ENCODE results near the gene KIAA0232. TPM values are rescaled to one million over a fixed set of nuclear protein-coding genes. Genes with fewer than 3 reads are reported as not detected.
A peak's percentile ranks its signal among the peaks of the same experiment; 100 is the strongest.

KIAA0232 gene
- total and polyA plus RNA-seq, 2 of the 8 experiments (the other 6 are each of a cell fraction or from before 2014, with no cell fraction given) = 5.6 to 23.3 TPM

- Histone ChIP-seq H2BK15ac (ENCODE audit: low read length) (no peak overlapping the region), H4K8ac (ENCODE audit: extremely low read depth, insufficient read depth, low read length) (peak overlapping the region; percentile 7; the same call in 1 of the 2 replicates), H2AK5ac (ENCODE audit: low read depth, low read length) (no peak overlapping the region), H3K79me1 (ENCODE audit: low read depth, low read length) (no peaks in the 10 kb centered on the region), H3K4me1 (replicated peaks in 1 of 4; ENCODE audit: control insufficient read depth in 3 of 4, insufficient read depth in 4 of 4, low read length in 3 of 4) (no peaks in the 10 kb centered on the region), H2AFZ (ENCODE audit: low read length) (no peak overlapping the region), H3K4ac (replicated peaks; ENCODE audit: insufficient read length, low read depth, low read length) (no peak overlapping the region), H3K27ac (ENCODE audit: low read depth, low read length) (no peak overlapping the region), H3K56ac (replicated peaks; ENCODE audit: insufficient read length, low read depth, low read length) (no peak overlapping the region), H3K4me2 (ENCODE audit: insufficient read depth in 1 of 2, low read depth in 2 of 2, low read length in 2 of 2) (no peak overlapping the region), H4K20me1 (replicated peaks in 1 of 2; ENCODE audit: control insufficient read depth in 1 of 2, insufficient read depth in 2 of 2, low read length in 2 of 2) (no peaks in the 10 kb centered on the region), H3K23ac (ENCODE audit: insufficient read length) (no peak overlapping the region), H3K9ac (replicated peaks in 1 of 4; ENCODE audit: extremely low read depth in 1 of 4, low read depth in 3 of 4, low read length in 3 of 4) (no peak overlapping the region), H2BK120ac (replicated peaks; ENCODE audit: low read depth, low read length) (no peak overlapping the region), H4K91ac (replicated peaks; ENCODE audit: insufficient read length, low read length) (no peak overlapping the region), H3K9me3 (ENCODE audit: insufficient read depth in 2 of 2, low read depth in 1 of 2, low read length in 1 of 2) (no peaks in the 10 kb centered on the region), H3K36me3 (ENCODE audit: control insufficient read depth in 2 of 4, insufficient read depth in 4 of 4, low read length in 3 of 4) (no peaks in the 10 kb centered on the region), H3K14ac (ENCODE audit: insufficient read length) (no peak overlapping the region), H3K23me2 (ENCODE audit: low read depth, low read length) (no peaks in the 10 kb centered on the region), H4K5ac (ENCODE audit: insufficient read length, low read depth, low read length) (no peak overlapping the region), H3K18ac (ENCODE audit: extremely low read depth, low read length) (no peak overlapping the region), H3K79me2 (ENCODE audit: control insufficient read depth in 1 of 2, insufficient read depth in 2 of 2, low read length in 2 of 2) (no peaks in the 10 kb centered on the region), H2BK12ac (ENCODE audit: low read depth, low read length) (no peak overlapping the region), H2BK5ac (ENCODE audit: low read depth, low read length) (no peak overlapping the region), H3K27me3 (replicated peaks in 1 of 4; ENCODE audit: control insufficient read depth in 3 of 4, extremely low read depth in 1 of 4, insufficient read depth in 3 of 4, low read length in 3 of 4) (no peaks in the 10 kb centered on the region), H2BK20ac (ENCODE audit: low read length) (no peak overlapping the region), H3K4me3 (ENCODE audit: extremely low read depth in 1 of 4, insufficient read depth in 2 of 4, low read depth in 3 of 4, low read length in 4 of 4) (no peak overlapping the region)
- FAIRE-seq (no peak), DNase-seq (ENCODE audit: low read depth in 1 of 2, low spot score in 2 of 2) (no peak)
- ChIA-PET POLR2A (ENCODE audit: partially characterized antibody) (no interaction called here), CTCF (ENCODE audit: partially characterized antibody) (no interaction called here)
- WGBS, 2 experiments (ENCODE audit: extremely low coverage in 1 of 2, insufficient coverage in 1 of 2, insufficient read length in 1 of 2, insufficient replicate concordance in 2 of 2, low coverage in 1 of 2, low lambda C conversion rate in 2 of 2, missing lambda C conversion rate in 1 of 2) = 94% methylated on average over 11 of the region's 11 CpGs; no CpG with 5 or more reads in 1 of the 2 experiments
- TF ChIP-seq ATF3 (IDR thresholded peaks at IDR 0.05; ENCODE audit: insufficient read depth, low read depth, low read length) = no peak
- TF ChIP-seq SUZ12 (IDR thresholded peaks at IDR 0.05; ENCODE audit: low read length) = no peak
- TF ChIP-seq RFX5 (IDR thresholded peaks at IDR 0.05; ENCODE audit: borderline replicate concordance, low read depth, low read length) = no peak
- TF ChIP-seq BCL11A (IDR thresholded peaks at IDR 0.05; ENCODE audit: low read depth in 2 of 2, low read length in 2 of 2) = no peak
- TF ChIP-seq EGR1 (IDR thresholded peaks at IDR 0.05; ENCODE audit: borderline replicate concordance, low read depth, low read length) = no peak
- no peak for TF ChIP-seq CEBPB (IDR thresholded peaks at IDR 0.05; ENCODE audit: low read depth, low read length)
- no peak for TF ChIP-seq RAD21 (IDR thresholded peaks at IDR 0.05 in 1 of 2, conservative IDR thresholded peaks at IDR 0.05 in 1 of 2; ENCODE audit: low read depth in 2 of 2, low read length in 2 of 2)
- TF ChIP-seq SP1 (IDR thresholded peaks at IDR 0.05; ENCODE audit: low read depth, low read length) = no peak
- no peak for TF ChIP-seq JUND (IDR thresholded peaks at IDR 0.05; ENCODE audit: low read length)
- no peak for TF ChIP-seq TBP (IDR thresholded peaks at IDR 0.05; ENCODE audit: low read depth, low read length)
- TF ChIP-seq E2F6 (IDR thresholded peaks at IDR 0.05) = no peak
- no peak for TF ChIP-seq SIRT6 (IDR thresholded peaks at IDR 0.05; ENCODE audit: low read length)
- no peak for TF ChIP-seq JUN (IDR thresholded peaks at IDR 0.05; ENCODE audit: low read depth, low read length)
Measured at GRCh38 chr4:6747294-6748051, 35.1 kb upstream of the KIAA0232 start.

All from H1 (cell line).